HG02798 (cell line): ENCODE data around the gene RSRC1.

Source experiments
- ATAC-seq: cut with Tn5 transposase; IDR thresholded peaks from one replicate; pipeline ENCODE4 v1.9.1; 2021; ENCODE audit warnings: mild to moderate bottlenecking; ENCODE audit not compliant: unreplicated experiment, poor library complexity

RSRC1 gene

GRCh38 chr3:158563076-158563475 lies 453.2 kb downstream of the RSRC1 start:
- no peak for ATAC-seq

DNA sequence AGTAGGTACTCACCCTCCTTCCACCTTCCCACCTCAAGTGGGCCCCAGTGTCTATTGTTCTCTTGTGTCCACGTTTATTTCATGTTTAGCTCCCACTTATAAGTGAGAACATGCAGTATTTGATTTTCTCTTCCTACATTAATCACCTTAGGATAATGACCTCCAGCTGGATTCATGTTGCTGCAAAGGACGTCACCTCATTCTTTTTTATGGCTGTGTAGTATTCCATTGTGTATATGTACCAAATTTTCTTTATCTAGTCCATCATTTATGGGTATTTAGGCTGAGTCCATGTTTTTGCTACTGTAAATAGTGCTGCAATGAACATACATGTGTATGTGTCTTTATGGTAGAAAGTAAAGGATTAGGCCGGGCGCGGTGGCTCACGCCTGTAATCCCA lies 455.2 kb downstream of the RSRC1 start:
- no peak for ATAC-seq

GRCh38 chr3:158568784-158569183 lies 458.9 kb downstream of the RSRC1 start:
- ATAC-seq: no peak

GRCh38 chr3:158569794-158570193 lies 459.9 kb downstream of the RSRC1 start:
- no peak for ATAC-seq

GRCh38 chr3:158570999-158571702 lies 461.3 kb downstream of the RSRC1 start, which contains the start of gene MLF1:
Gene MLF1 (plus strand): TSS chr3:158571194. CDS start chr3:158571301, 107 bp downstream.
- ATAC-seq: peak; percentile 100

DNA sequence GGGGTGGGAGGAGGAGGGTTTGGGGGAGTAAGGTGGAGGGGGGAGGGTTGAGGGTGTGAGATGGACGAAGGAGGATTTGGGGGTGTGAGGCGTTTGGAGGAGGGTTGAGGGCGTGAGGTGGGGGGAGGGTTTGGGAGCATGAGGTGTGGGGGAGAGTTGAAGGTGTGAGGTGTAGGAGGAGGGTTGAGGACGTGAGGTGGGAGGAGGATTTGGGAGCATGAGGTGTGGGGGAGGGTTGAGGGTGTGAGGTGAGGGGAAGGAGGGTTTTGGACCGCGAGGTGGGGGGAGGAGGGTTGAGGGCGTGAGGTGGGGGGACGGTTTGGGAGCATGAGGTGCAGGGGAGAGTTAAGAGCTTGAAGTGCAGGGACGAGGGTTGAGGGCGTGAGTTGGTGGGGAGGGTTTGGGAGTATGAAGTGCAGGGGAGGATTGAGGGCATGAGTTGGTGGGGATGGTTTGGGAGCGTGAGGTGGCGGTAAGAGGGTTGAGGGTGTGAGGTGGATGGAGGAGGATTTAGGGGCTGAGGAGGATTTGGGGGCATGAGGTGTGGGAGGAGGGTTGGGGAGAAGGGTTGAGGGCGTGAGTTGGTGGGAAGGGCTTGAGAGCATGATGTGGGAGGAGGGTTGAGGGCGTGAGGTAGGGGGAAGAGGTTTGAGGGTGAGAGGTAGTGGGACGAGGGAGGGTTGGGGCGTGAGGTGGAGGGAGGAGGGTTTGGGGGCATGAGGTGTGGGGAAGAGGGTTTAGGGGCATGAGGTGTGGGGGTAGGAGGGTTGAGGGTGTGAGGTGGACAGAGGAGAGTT lies 462.3 kb downstream of the RSRC1 start:
- no peak for ATAC-seq

GRCh38 chr3:158572766-158573060 lies 462.8 kb downstream of the RSRC1 start:
- no peak for ATAC-seq

- ATAC-seq: no peak
Measured at GRCh38 chr3:158573714-158574113, 463.8 kb downstream of the RSRC1 start.

DNA sequence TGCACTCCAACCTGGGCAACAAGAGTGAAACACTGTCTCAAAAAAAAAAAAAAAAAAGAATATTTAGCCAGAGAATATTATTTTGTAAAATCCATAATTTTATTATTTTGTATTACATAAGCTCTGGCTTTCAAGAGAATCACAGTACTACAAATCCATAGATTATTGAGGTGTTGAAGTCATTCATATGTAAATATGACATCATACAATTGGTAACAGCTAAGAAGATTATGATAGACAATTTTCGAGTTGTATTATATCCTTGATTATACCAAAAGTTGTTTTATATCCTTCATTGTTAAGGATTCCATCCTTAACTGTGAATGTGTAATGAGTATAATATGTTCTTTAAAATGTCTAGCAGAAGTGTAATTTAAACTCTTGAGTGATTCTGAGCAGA lies 464.8 kb downstream of the RSRC1 start:
- ATAC-seq: no peak

GRCh38 chr3:158590223-158590622 lies 480.3 kb downstream of the RSRC1 start:
- no peak for ATAC-seq
